ENCODE measurements around the gene ADGRA3. TPM values are rescaled to one million over a fixed set of nuclear protein-coding genes. Genes with fewer than 3 reads are reported as not detected.

ADGRA3 gene
- total RNA-seq, 1 donor from 2014 or later: 15.8 TPM

DNA sequence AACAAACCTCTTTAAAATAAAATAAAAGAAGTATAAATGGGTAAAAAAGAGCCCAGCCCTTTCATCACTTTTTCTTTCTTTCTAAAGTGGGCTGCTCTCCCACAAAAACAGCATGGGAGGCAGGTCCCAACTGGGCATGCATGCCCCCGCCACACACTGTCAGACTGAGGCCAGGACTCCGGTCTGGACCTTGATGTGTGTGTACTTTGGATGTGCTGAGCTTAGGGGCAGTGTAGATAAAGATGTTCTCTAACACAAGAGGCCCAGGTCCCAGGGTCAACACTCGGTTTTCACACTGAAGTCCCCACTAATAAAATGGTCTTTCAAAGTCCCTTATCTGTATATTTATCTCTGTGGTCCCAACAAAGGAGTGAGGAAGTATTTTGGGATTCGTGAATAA, 44.4 kb downstream of the ADGRA3 start:
- ATAC-seq (no peak), DNase-seq (no peak)
- Histone ChIP-seq H3K27me3 (ENCODE audit: low read depth) (no peaks in the 10 kb centered on the region), H3K9me3 (no peaks in the 10 kb centered on the region), H3K36me3 (no peaks in the 10 kb centered on the region), H3K4me3 (no peak overlapping the region), H3K4me1 (no peaks in the 10 kb centered on the region), H3K27ac (no peak overlapping the region)
- intact Hi-C loops (cut with DNase I): no loop called here
- TF ChIP-seq, protein P1, sequence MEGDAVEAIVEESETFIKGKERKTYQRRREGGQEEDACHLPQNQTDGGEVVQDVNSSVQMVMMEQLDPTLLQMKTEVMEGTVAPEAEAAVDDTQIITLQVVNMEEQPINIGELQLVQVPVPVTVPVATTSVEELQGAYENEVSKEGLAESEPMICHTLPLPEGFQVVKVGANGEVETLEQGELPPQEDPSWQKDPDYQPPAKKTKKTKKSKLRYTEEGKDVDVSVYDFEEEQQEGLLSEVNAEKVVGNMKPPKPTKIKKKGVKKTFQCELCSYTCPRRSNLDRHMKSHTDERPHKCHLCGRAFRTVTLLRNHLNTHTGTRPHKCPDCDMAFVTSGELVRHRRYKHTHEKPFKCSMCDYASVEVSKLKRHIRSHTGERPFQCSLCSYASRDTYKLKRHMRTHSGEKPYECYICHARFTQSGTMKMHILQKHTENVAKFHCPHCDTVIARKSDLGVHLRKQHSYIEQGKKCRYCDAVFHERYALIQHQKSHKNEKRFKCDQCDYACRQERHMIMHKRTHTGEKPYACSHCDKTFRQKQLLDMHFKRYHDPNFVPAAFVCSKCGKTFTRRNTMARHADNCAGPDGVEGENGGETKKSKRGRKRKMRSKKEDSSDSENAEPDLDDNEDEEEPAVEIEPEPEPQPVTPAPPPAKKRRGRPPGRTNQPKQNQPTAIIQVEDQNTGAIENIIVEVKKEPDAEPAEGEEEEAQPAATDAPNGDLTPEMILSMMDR (IDR thresholded peaks at IDR 0.05): no peak

DNA sequence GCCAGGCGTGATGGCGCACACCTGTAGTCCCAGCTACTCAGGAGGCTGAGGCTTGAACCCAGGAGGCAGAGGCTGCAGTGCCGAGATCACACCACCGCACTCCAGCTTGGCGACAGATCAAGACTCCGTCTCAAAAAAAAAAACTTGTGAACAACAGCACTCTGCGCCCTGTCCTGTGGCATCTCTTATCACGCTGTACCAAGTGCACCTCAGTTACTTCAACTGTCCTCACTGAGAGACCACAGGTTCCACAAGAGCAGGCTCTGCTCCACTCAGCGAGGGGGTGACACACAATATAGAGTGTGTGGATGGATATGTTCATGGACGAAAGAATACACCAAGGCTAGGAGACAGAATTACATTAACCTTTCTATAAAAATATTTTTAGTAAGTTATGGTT, 49.3 kb downstream of the ADGRA3 start:
- ATAC-seq: no peak
- Histone ChIP-seq H3K36me3 (no peaks in the 10 kb centered on the region), H3K27me3 (ENCODE audit: low read depth) (no peaks in the 10 kb centered on the region), H3K4me3 (no peak overlapping the region), H3K9me3 (no peaks in the 10 kb centered on the region), H3K4me1 (no peaks in the 10 kb centered on the region), H3K27ac (no peak overlapping the region)
- TF ChIP-seq, protein P1 (IDR thresholded peaks at IDR 0.05): no peak
- intact Hi-C loops (cut with DNase I): no loop called here
- DNase-seq: no peak

- Histone ChIP-seq H3K9me3 (no peaks in the 10 kb centered on the region), H3K36me3 (no peaks in the 10 kb centered on the region), H3K27ac (no peak overlapping the region), H3K4me1 (no peaks in the 10 kb centered on the region), H3K4me3 (no peak overlapping the region), H3K27me3 (ENCODE audit: low read depth) (no peaks in the 10 kb centered on the region)
- intact Hi-C loops (cut with DNase I): no loop called here
- TF ChIP-seq, protein P1 (IDR thresholded peaks at IDR 0.05): no peak
- ATAC-seq: no peak
- no peak for DNase-seq
Measured at GRCh38 chr4:22465996-22466395, 49.9 kb downstream of the ADGRA3 start.

DNA sequence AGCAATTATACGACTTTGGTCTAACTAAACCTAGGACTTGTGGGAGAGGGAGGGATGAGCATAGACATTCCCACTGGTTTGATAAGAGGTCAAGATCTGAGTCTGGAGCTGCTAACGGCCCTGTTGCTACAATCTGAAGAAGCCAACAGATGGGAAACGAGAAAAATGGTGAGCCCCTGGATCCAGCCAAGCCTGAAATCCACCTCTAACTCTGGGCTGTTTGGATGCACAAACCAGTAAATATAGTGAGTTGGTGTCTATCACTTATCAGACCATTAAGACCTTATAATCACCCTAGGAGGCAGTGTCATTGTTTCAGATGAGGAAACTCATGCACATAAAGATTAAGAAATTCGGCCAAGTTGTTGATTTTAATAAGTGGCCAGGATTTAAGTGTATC, 50.5 kb downstream of the ADGRA3 start:
- no peaks in the 10 kb centered on the region for H3K9me3 ChIP-seq

GRCh38 chr4:22463179-22463578, 52.7 kb downstream of the ADGRA3 start:
- Histone ChIP-seq H3K4me3 (no peak overlapping the region), H3K36me3 (no peaks in the 10 kb centered on the region), H3K27me3 (ENCODE audit: low read depth) (no peaks in the 10 kb centered on the region), H3K4me1 (no peaks in the 10 kb centered on the region), H3K27ac (no peak overlapping the region), H3K9me3 (no peaks in the 10 kb centered on the region)
- intact Hi-C loops (cut with DNase I): no loop called here
- ATAC-seq (no peak), DNase-seq (no peak)
- TF ChIP-seq, protein P1 (IDR thresholded peaks at IDR 0.05): no peak

More for the DNA sequence above, 50.5 kb downstream of the ADGRA3 start:
- TF ChIP-seq, protein P1 (IDR thresholded peaks at IDR 0.05): no peak
- intact Hi-C loops (cut with DNase I): no loop called here
- H3K27ac ChIP-seq: no peak overlapping the region
- H3K27me3 ChIP-seq (ENCODE audit: low read depth): no peaks in the 10 kb centered on the region
- H3K4me1 ChIP-seq: no peaks in the 10 kb centered on the region
- H3K36me3 ChIP-seq: no peaks in the 10 kb centered on the region
- H3K4me3 ChIP-seq: no peak overlapping the region
- ATAC-seq (no peak), DNase-seq (no peak)

DNA sequence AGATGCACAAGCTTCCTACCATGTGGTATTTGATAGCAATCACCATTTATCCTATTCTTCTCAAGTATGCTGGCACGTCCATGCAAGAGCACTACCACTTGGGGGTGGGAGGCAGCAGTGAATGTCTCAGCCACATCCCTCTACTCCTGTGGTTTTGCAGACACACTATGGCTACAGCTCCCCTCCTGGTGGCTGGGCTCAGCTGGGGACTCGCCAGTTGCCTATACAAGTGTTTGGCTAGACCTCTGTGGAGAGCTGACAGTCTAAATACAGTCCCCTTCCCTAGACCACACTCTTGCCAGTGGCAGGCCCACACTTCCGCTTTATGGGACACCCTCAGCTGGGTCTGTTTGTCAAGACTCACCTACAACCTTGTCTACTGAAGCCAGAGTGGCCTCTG, 53.2 kb downstream of the ADGRA3 start:
- no peak for ATAC-seq
- H3K27ac ChIP-seq: no peak overlapping the region

More for the DNA sequence above, 53.2 kb downstream of the ADGRA3 start:
- no peak overlapping the region for H3K4me3 ChIP-seq
- TF ChIP-seq, protein P1 (IDR thresholded peaks at IDR 0.05): no peak
- intact Hi-C loops (cut with DNase I): no loop called here
- no peaks in the 10 kb centered on the region for H3K9me3 ChIP-seq
- H3K36me3 ChIP-seq: no peaks in the 10 kb centered on the region
- H3K4me1 ChIP-seq: no peaks in the 10 kb centered on the region
- no peaks in the 10 kb centered on the region for H3K27me3 ChIP-seq (ENCODE audit: low read depth)
- DNase-seq: no peak

Measured in lower lobe of right lung (tissue), 2 donors.